GM21526 (cell line): ENCODE results near the gene SYNE1.
"Not testable (repeated sequence)": the region's sequence is repeated elsewhere in the genome, so short reads cannot be mapped to it uniquely, and the experiment has no call there.

Source experiments
- ATAC-seq: cut with Tn5 transposase; IDR thresholded peaks from one replicate; pipeline ENCODE4 v1.9.1; 2021; ENCODE audit warnings: moderate library complexity; ENCODE audit not compliant: unreplicated experiment, low FRiP score

Gene SYNE1

DNA sequence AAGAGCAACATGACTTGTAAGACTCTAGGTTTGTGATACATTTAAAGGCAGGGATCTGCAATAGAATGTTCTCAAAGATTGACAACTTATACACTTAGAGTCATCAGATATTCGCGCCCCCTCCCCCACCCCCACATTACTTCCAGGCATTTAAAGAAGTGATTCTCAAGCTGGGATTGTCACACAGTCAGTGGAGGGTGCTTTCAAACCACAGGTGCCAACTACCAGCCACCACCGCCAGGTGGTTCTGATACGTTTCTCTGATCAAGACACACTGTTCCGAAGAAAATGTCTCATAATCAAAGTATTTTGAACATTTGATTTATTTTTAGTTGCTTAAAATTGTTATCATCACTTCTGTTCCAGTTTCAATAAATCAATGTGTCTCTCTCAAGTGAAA, 472.2 kb downstream of the SYNE1 start:
- no peak for ATAC-seq

GRCh38 chr6:152161501-152161900, 475.7 kb downstream of the SYNE1 start:
- peak; percentile 55 for ATAC-seq

DNA sequence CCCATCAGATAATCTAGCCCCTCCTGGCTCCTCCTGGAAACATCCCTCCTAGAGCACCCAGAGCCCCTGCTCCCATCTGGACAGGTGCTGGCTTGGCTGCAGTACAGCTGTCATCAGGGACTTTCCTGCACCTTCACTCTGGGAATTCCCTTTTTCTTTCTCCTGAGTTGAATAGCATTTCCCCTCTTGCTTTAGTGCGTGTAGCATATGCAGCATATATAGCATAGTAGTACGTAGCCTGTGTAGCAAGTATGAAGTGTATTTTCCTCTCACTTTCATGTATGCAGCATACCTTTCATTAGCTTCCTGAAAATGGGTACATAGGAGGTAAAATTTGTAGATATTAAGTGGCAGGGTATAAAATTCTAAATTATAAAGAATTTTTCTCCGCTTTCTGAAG, 476.8 kb downstream of the SYNE1 start:
- peak; percentile 85 for ATAC-seq

DNA sequence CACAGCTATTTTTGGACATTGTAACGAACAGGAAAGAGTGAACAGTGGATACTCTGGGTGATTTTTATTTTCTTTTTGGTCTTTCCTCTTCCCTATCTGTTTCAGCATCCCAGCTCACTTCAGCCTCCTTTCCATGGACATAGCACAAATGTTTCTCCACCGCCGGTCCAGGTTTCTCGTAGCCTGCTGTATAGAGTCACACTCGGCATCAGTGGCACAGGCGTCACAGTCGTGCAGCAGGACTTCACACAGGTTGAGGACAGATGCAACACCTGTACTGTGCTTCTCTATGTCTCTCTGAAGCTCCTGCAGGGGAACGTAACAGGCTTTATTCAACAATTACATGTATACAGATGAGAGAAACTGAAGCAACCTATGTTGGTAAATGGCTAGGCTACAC, 481.4 kb downstream of the SYNE1 start:
- ATAC-seq = no peak

DNA sequence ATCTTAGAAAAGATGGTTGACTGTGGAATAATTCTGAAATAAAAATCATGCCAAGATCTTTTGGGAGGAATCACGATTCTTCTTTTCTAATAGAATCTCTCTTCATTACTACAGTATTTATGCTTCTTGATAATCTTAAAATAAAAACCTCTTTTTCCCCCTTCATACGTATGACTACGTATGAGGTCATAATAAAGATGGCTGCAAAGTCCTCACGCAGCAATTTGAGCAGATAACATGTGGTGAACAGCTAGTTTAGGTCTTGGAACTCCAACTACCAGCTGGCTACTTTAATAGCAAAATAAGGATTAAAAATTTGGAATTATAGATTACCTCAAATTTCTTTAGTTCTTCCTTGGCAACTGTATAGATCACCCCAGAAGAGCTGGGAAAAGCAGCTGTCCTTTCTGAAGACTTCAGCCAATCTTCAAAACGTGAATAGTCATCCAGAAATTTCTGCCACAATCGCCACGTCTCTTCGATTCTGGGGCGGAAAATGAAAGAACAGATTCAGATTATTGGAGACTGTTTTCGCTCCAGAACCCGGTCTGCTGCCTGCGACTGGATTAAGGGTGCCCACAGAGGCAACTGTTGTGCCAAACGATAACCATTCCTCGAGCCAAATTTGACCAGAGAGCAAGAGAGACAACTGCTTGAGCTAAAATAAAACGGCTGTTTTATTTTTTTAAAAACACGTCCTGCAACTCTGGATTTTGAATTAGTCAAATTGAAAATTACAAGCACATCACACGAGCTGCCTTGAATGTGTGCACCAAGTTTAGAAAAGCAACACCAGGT, 482.4 kb downstream of the SYNE1 start:
- ATAC-seq = no peak

DNA sequence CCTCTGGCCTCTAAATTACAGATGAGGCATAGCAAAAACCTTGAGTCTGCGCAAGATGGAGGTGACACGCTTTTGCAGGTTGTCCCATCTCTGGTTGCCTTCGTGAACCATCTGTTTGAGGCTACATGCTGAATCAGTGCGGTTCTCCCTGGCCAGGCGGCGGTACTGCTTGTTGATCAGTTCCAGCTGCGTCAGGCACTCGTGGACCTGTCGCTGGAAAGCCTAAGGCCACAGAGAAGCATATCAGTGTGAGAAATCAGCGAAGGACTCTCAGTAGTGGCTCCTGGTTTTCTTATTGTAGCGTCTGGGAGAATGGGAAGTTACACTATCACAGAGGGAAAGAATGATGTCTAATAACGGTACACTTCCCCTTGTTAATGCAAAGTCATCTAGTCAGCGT, 485.2 kb downstream of the SYNE1 start:
- no peak for ATAC-seq

DNA sequence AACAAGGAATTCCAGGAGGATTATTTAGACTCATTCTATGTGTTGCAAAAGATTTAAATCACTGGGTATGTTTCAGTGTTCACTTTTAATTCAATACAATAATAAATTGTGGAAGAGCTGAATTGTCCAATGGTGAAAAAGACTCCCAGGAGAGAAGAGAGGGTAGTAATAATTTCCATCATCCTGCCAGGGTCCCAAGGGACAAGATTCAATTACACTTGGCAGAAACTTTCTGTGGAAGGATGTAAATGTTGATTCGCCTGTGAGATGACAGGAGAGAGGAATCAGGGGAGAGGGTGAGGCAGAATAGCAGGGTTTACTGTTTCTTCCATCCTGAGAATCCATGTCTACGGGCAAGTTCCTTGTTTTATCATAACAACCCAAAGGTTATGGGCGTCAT, 487.0 kb downstream of the SYNE1 start:
- no peak for ATAC-seq

- no peak for ATAC-seq
Measured at GRCh38 chr6:152148412-152148811, 488.8 kb downstream of the SYNE1 start.

DNA sequence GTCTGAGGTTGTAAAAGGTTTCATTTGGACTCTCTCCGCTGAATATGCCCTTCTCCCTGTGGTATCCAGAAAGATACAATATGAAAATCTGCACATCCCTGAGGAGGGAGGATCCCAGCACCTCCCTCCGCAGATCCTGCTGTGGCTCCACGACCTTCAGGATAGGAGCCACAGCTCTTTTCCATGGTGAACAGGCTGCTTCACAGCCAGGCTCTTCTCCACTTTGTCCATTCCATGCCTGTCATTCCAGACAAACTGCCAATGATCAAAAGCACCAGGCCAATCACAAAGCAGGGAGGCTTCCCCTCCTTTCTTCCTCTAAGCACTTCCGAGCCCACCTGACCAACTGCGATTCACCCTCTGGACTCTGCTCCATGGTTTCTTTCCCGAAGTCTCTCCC, 489.9 kb downstream of the SYNE1 start:
- ATAC-seq = no peak

- no peak for ATAC-seq
Measured at GRCh38 chr6:152146385-152146784, 490.8 kb downstream of the SYNE1 start.

DNA sequence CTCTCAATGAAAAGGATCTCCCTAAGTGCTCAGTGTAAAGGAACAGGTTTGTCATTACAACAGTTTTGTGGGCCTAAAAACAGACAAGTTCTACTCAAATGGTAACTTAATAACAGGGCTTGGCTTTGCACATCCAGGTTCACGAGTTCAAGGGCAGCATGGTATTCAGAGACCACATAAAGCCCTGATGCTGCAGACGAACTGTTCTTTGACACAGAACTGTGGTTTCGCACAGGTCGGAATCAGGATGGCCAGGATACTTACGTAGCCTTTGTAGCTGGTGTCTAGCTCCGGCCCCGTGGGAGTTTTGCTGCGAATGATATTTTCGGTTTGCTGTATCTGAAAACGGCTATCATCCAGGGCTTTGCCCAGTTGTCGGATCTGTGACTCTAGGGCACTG, 493.8 kb downstream of the SYNE1 start:
- no peak for ATAC-seq

DNA sequence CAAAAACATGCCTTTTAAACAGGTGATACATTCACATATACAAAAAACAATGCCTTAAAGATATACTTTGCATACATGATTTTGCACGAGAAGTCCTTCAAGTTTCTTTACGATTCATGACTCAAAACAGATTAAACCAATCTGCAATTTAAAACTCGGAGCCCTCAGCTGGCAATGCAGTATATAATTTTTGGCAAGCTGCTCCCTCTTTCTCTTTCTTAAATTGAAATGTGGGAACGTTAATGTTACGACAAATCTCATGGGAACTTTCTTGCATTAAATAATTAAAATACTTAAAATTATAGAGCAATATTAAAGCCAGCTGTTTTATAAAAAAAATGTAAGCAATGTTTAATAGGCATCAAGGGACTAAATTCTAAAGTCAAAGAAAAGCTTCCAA, 495.1 kb downstream of the SYNE1 start:
- ATAC-seq = no peak

DNA sequence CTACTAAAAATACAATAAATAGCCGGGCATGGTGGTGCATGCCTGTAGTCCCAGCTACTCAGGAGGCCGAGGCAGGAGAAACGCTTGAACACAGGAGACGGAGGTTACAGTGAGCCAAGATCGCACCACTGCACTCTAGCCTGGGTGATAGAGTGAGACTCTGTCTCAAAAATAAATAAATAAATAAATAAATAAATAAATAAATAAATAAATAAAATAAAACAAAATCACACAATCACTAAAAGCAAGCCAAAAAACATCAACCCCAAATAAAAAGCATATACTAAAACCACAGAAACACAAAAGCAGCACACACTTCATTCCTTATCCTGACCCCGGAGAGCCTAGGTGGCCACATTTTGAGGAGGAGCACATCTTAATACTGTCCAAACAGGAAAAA, 498.8 kb downstream of the SYNE1 start:
- ATAC-seq = not testable (repeated sequence)

GRCh38 chr6:152136449-152136825, 500.7 kb downstream of the SYNE1 start:
- no peak for ATAC-seq

GRCh38 chr6:152135755-152136448, 501.3 kb downstream of the SYNE1 start:
- ATAC-seq = no peak

- no peak for ATAC-seq
Measured at GRCh38 chr6:152130441-152130840, 506.7 kb downstream of the SYNE1 start.

- ATAC-seq = no peak
Measured at GRCh38 chr6:152129691-152130151, 507.4 kb downstream of the SYNE1 start.

DNA sequence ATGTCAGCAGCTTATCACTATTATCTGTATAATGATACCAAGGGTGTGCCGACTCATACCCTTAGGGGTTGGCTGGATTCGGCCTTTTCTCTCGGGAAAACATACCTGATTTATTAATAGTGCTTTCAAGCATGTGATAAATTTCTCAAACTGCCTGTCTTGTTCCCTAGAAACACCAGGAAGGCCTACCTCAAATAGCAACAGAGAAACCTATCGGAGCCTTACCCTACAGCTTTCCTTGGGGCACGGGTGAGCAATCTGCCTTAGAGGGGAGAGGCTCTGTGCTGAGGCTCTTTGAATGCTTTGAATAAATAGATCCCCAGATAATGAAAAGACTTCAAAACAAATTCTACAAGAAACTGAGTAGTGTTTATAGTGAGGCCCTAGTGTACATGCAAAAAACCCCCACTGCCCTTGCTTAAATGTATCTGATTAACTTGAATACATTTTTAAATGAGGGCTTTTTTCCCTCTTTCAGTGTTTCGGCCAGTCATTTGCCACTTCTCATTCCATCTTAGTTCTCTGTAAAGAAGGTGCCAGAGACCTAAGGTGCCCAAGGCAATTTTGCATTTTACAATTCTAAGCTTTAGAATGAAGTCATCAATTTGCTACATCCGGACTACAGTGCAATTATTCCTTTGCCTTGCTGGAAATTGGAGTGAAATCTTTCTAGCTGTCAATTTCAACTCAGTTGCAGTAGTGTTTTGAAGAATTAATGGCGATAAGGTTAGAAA, 509.6 kb downstream of the SYNE1 start:
- no peak for ATAC-seq

- peak; percentile 80 for ATAC-seq
Measured at GRCh38 chr6:152124429-152125074, 512.6 kb downstream of the SYNE1 start.

- ATAC-seq = no peak
Measured at GRCh38 chr6:152123076-152123475, 514.1 kb downstream of the SYNE1 start.

DNA sequence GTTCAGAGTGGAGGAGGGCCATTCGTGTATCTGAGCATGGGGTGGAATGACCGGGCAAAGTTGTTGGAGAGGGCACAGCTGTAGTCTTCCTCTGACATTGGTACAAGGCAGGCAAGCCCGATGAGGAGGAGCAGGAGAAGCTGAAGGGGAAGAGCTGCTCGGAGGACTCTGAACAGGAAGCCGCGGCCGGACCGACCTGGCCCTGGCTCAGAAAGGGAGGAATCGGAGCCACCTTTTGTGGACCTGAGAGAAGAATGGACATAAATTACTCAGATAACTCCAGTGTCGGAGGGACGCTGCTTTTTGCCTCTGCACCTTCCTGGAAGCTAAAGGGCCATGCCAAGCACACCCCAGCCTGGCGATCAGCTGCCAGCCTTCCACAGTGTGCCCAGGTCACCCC, 514.7 kb downstream of the SYNE1 start:
- no peak for ATAC-seq
